AG09309 (cell line): ENCODE results near the gene GRB10.

Experiments
- DNase-seq: peaks from one replicate; pipeline ENCODE4 v3.0.0-alpha.2; 2010; ENCODE audit warnings: low read depth
- H3K4me3 ChIP-seq: 2 replicates; pipeline ENCODE4 v1.5.1; 2011; ENCODE audit warnings: mild to moderate bottlenecking, low read depth, low read length, moderate library complexity; ENCODE audit not compliant: control insufficient read depth
- CTCF ChIP-seq: IDR thresholded peaks from 2 replicates; pipeline ENCODE4 v1.5.1; 2011; ENCODE audit warnings: mild to moderate bottlenecking, low read depth, low read length, inconsistent platforms; ENCODE audit not compliant: insufficient read depth, control insufficient read depth; ENCODE audit errors: missing control alignments

GRB10 gene

GRCh38 chr7:50718876-50719275 lies 63.8 kb downstream of the GRB10 start:
- no peak for DNase-seq
- H3K4me3 ChIP-seq: no peak overlapping the region
- TF ChIP-seq CTCF: no peak

DNA sequence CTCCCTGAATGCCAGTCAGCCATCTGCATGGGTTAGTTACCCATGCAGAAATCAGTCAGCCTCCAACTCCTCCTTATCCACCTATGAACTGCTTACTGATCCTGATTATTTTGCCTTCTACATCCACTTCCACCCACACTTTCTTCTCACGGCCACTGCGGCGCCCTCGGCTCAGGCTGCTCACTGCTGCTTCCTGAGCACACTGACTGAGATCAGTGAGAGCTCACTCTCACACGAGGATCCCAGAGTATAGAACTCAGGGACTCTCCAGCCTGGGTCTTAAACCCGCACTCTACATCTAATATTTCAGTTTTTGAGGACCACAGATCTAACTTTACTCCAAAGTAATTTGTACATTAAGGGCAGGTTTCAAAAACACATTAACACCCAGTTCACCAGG lies 64.4 kb downstream of the GRB10 start:
- no peak for TF ChIP-seq CTCF
- DNase-seq: no peak
- H3K4me3 ChIP-seq: no peak overlapping the region

DNA sequence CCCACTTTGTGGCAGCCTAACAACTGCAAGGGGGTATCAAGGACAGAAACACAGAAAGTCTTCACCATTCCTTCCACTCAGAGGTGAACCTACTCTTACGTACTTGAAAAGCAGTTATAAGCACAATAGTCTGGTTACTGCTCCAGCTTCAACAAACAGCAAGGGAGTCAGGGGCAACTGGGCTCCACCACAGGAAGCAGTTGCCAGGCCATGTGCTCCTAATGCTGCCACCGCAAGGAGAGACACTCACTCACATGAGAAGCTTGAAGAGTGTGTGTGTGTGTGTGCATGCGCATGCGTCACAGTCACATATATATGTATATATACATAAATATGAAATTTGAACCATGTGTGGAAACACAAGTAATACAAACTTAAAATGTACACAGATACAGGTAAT lies 65.5 kb downstream of the GRB10 start:
- DNase-seq: no peak
- H3K4me3 ChIP-seq: no peak overlapping the region
- TF ChIP-seq CTCF: no peak

- TF ChIP-seq CTCF: no peak
- DNase-seq: no peak
- no peak overlapping the region for H3K4me3 ChIP-seq
These were observed 67.8 kb downstream of the GRB10 start for GRCh38 chr7:50714857-50715256.

DNA sequence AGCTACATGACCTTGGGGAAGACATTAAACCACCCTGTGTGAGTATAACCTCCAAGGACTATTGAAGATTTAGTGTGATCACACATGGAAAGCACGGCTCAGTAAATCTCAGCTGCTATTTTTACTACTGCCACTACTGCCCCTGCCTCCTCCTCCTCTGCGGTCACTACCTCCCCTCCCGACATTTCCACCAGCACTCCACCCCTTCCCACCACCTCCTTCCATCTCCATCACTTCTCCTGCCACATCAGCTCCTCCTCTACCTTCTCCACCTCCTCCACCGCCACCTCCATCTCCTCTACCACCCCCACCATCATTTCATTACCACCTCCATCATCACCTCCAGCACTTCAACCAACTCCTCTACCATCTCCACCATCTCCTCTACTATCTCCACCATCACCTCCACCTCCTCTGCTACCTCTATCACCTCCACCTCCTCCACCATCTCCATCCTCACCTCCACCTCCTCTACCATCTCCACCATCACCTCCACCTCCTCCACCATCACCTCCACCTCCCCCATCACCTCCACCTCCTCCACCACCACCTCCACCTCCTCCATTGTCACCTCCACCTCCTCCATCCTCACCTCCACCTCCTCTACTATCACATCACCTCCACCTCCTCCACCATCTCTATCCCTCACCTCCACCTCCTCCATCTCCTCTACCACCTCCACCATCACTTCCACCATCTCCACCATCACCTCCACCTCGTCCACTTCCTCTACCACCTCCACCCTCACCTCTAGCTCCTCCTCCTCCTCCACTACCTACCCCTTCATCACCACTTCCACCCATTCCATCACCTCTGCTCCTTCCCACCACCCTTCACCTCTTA lies 69.4 kb downstream of the GRB10 start:
- no peak for DNase-seq
- TF ChIP-seq CTCF: no peak
- no peak overlapping the region for H3K4me3 ChIP-seq

DNA sequence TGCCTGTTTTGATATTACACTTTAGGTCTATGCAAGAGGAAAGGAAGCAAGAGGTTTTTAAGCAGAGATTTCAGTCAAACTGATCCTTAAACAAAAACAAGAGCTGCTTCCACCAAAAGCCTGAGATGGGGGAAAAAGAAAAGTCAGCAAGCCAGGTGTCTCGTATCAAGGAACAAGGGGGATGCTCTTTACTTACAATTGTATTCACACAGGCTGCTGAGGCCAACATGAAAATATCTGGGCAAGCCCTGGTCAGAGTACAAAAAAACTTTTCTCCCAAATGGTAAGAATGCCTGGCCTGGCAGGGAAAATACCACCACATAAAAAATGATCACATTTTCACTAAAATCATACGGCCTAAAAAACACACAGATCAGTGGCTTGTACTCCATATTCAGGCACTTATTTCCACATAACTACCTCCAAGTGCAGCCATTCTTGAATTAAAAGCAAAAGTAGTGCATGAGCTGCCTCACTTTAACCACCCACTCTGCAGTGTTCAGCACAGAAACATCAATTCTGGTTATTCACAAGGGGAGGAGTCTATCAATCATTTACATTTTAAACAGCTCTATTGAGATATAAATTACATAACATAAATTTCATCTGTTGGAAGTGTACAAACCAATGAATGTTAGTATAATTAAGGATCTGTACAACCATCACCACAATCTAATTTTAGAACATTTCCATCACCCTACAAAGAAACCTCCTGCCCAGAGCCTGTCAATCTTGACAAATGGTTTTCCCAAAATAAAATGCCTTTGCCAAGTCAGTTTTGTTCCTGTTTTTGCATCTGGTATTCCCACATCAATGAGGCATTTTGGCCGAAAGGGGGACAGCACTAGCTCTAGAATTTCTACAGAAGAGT lies 70.2 kb downstream of the GRB10 start:
- no peak for TF ChIP-seq CTCF
- no peak overlapping the region for H3K4me3 ChIP-seq
- no peak for DNase-seq
